Testis (tissue), 2 donors: ENCODE results near the gene PUSL1.

ENCODE experiments used
- POLR2A ChIP-seq: fragments of 450-650 bp; IDR thresholded peaks from one replicate; pipeline ENCODE4 v1.6.1; 2017; ENCODE audit warnings: antibody characterized with exemption, mild to moderate bottlenecking, moderate library complexity
- TF ChIP-seq, protein P1 (sequence below), 3 experiments: fragments of 450-650 bp in 2 of 3; fragments of 200-600 bp in 1 of 3; sonication (generic) in 1 of 3; IDR thresholded peaks; one replicate each; pipeline ENCODE4 v1.5.1; 2016 to 2019; ENCODE audit warnings: antibody characterized with exemption in 3 of 3, mild to moderate bottlenecking in 2 of 3, moderate library complexity in 1 of 3

DNA sequence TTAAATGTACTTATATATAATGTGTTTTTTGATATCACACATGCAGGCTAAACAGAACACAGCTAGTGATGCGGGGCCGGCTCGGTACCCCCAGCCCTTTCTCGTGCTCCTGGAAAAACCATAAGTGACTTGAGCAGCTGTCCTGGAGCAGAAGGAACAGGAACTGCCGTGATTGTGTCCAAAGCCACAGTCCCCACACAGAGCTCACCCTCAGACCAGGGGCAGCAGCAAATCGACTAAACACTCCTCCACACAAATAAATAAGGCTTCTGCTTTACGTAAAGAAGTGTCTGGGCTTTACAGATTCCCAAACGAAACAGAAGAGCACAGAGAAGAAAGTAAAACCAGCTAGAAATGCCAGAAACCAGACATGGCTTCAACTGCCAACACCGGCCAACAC lies 44.4 kb upstream of the PUSL1 start:
- no peak for TF ChIP-seq POLR2A
- TF ChIP-seq, protein P1, sequence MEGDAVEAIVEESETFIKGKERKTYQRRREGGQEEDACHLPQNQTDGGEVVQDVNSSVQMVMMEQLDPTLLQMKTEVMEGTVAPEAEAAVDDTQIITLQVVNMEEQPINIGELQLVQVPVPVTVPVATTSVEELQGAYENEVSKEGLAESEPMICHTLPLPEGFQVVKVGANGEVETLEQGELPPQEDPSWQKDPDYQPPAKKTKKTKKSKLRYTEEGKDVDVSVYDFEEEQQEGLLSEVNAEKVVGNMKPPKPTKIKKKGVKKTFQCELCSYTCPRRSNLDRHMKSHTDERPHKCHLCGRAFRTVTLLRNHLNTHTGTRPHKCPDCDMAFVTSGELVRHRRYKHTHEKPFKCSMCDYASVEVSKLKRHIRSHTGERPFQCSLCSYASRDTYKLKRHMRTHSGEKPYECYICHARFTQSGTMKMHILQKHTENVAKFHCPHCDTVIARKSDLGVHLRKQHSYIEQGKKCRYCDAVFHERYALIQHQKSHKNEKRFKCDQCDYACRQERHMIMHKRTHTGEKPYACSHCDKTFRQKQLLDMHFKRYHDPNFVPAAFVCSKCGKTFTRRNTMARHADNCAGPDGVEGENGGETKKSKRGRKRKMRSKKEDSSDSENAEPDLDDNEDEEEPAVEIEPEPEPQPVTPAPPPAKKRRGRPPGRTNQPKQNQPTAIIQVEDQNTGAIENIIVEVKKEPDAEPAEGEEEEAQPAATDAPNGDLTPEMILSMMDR (IDR thresholded peaks at IDR 0.05), result no peak
